A549 (cell line): ENCODE measurements around the gene GPR78. TPM values are rescaled to one million over a fixed set of nuclear protein-coding genes. Genes with fewer than 3 reads are reported as not detected.

Experiments used
- ATAC-seq, 2 experiments: fragments of 200-7000 bp in 1 of 2; fragments of >200 bp in 1 of 2; cut with Nextera tagmentation in 1 of 2; cut with Tn5 transposase in 1 of 2; 3 replicates each; pipeline versions ENCODE4 v1.8.0 to v1.9.1; 2018 to 2020; ENCODE audit warnings: mild to moderate bottlenecking in 1 of 2, moderate library complexity in 1 of 2
- CTCF ChIA-PET: fragments of 300-600 bp; sonication (Branson Sonifier 250); formaldehyde crosslinking; extraction: SDS; loops from one replicate; lab custom pipeline; 2021; ENCODE audit warnings: antibody characterized with exemption, inconsistent platforms; lab: Yijun Ruan, JAX
- POLR2A ChIA-PET: fragments of 350-600 bp; formaldehyde crosslinking; extraction: SDS; loops from one replicate; lab custom pipeline; 2021; ENCODE audit warnings: antibody characterized with exemption, inconsistent platforms; lab: Yijun Ruan, JAX
- DNase-seq, 2 experiments: peaks; one replicate each; pipeline versions ENCODE4 v3.0.0 to v3.0.0-alpha.2; 2011 to 2016; ENCODE audit warnings: low read depth in 1 of 2, low spot score in 1 of 2
- FAIRE-seq: peaks from 2 replicates; lab custom pipeline; 2011; peaks lifted over from hg19 to GRCh38; lab: Jason Lieb, UNC
- H3K27ac ChIP-seq, 2 experiments: fragments of >200 bp; sonication (Bioruptor Twin); formaldehyde crosslinking; 3 replicates each; pipeline ENCODE4 v1.5.1; 2016 to 2017
- H3K4me1 ChIP-seq: fragments of >200 bp; sonication (Bioruptor Twin); formaldehyde crosslinking; 3 replicates; pipeline ENCODE4 v1.6.1; 2016
- H3K4me2 ChIP-seq: fragments of >200 bp; sonication (Bioruptor Twin); formaldehyde crosslinking; 3 replicates; pipeline ENCODE4 v1.6.1; 2016
- H3K4me3 ChIP-seq: fragments of >200 bp; sonication (Bioruptor Twin); formaldehyde crosslinking; 3 replicates; pipeline ENCODE4 v1.5.1; 2016
- H3K9me3 ChIP-seq: fragments of >200 bp; sonication (Bioruptor Twin); formaldehyde crosslinking; 3 replicates; pipeline ENCODE4 v1.6.1; 2016
- BCL3 ChIP-seq: fragments of >200 bp; sonication (Bioruptor Twin); formaldehyde crosslinking; IDR thresholded peaks from 3 replicates; pipeline ENCODE4 v1.6.1; 2016
- CBX2 ChIP-seq: fragments of 200-600 bp; sonication (generic); IDR thresholded peaks from 2 replicates; pipeline ENCODE4 v1.6.1; 2016; ENCODE audit warnings: low read depth, mild to moderate bottlenecking, borderline replicate concordance
- CHD4 ChIP-seq: fragments of 200-600 bp; sonication (generic); IDR thresholded peaks from 2 replicates; pipeline ENCODE4 v1.6.1; 2016; ENCODE audit warnings: antibody characterized with exemption, mild to moderate bottlenecking, borderline replicate concordance
- EP300 ChIP-seq, 2 experiments: fragments of >200 bp; sonication (Bioruptor Twin); formaldehyde crosslinking; IDR thresholded peaks; 2 replicates in 1 of 2; 3 replicates in 1 of 2; pipeline ENCODE4 v1.6.1; 2016 to 2017
- ESRRA ChIP-seq: fragments of 150-350 bp; IDR thresholded peaks from 2 replicates; pipeline ENCODE4 v1.6.1; 2014; ENCODE audit warnings: mild to moderate bottlenecking, low read length, borderline replicate concordance
- FOSB ChIP-seq: fragments of 250-450 bp; sonication (Bioruptor Pico); IDR thresholded peaks from 2 replicates; pipeline ENCODE4 v1.5.0; 2020; ENCODE audit warnings: mild to moderate bottlenecking, moderate library complexity
- HDAC2 ChIP-seq: fragments of 200-600 bp; sonication (generic); IDR thresholded peaks from 2 replicates; pipeline ENCODE4 v1.6.1; 2016
- HES2 ChIP-seq: fragments of >200 bp; sonication (Bioruptor Twin); formaldehyde crosslinking; IDR thresholded peaks from 2 replicates; pipeline ENCODE4 v1.6.1; 2016
- HOXB5 ChIP-seq: fragments of 250-450 bp; sonication (Bioruptor Pico); IDR thresholded peaks from 2 replicates; pipeline ENCODE4 v1.5.0; 2020; ENCODE audit warnings: mild to moderate bottlenecking, moderate library complexity
- MAFK ChIP-seq: fragments of 450-650 bp; IDR thresholded peaks from 2 replicates; pipeline ENCODE4 v1.6.1; 2014; ENCODE audit not compliant: partially characterized antibody
- MAZ ChIP-seq: fragments of 150-350 bp; IDR thresholded peaks from 2 replicates; pipeline ENCODE4 v1.6.1; 2014; ENCODE audit warnings: antibody characterized with exemption, low read depth, low read length, borderline replicate concordance
- NFE2L2 ChIP-seq: fragments of 150-350 bp; conservative IDR thresholded peaks from 2 replicates; pipeline ENCODE4 v1.6.1; 2014; ENCODE audit warnings: low read length
- POLR2A ChIP-seq: IDR thresholded peaks from 2 replicates; pipeline ENCODE4 v1.6.1; 2012; ENCODE audit warnings: mild to moderate bottlenecking, low read length
- RAD21 ChIP-seq, 2 experiments: fragments of >200 bp in 1 of 2; sonication (Bioruptor Twin) in 1 of 2; formaldehyde crosslinking in 1 of 2; IDR thresholded peaks in 1 of 2; conservative IDR thresholded peaks in 1 of 2; 2 replicates in 1 of 2; 3 replicates in 1 of 2; pipeline ENCODE4 v1.6.1; 2012 to 2018; ENCODE audit warnings: inconsistent platforms in 1 of 2
- RFX5 ChIP-seq: fragments of 450-650 bp; IDR thresholded peaks from 2 replicates; pipeline ENCODE4 v1.7.1; 2014; ENCODE audit warnings: antibody characterized with exemption, mild to moderate bottlenecking, moderate library complexity
- SMC3 ChIP-seq: fragments of >200 bp; sonication (Bioruptor Twin); formaldehyde crosslinking; IDR thresholded peaks from 3 replicates; pipeline ENCODE4 v1.6.1; 2018; ENCODE audit warnings: inconsistent platforms
- TFCP2L1 ChIP-seq: fragments of 250-450 bp; sonication (Bioruptor Pico); IDR thresholded peaks from 2 replicates; pipeline ENCODE4 v1.5.0; 2021; ENCODE audit warnings: mild to moderate bottlenecking
- WGBS: methylation state at CpG from one replicate; pipeline ENCODE4 v1.1.6; 2017; ENCODE audit errors: missing lambda C conversion rate; 5-methylcytosine and 5-hydroxymethylcytosine counted together
- polyA plus RNA-seq, 4 experiments: library from polyadenylated mRNA; depleted of rRNA in 3 of 4; stranded (reverse); fragments of >200 nt; fragmentation: RNase III in 1 of 4; extraction: RNeasy Plus Mini Kit Qiagen cat#74134 plus additional on column Dnase treatment in 1 of 4; gene quantifications; 2 replicates in 3 of 4; 3 replicates in 1 of 4; pipeline ENCODE4 v1.2.3, GENCODE V29; 2011 to 2017
- TF ChIP-seq, protein P1 (sequence below): fragments of 200-600 bp; sonication (generic); IDR thresholded peaks from 2 replicates; pipeline ENCODE4 v1.6.1; 2016; ENCODE audit warnings: antibody characterized with exemption, mild to moderate bottlenecking, moderate library complexity
- TF ChIP-seq, protein P2 (sequence below): fragments of 450-650 bp; IDR thresholded peaks from 2 replicates; pipeline ENCODE4 v1.6.1; 2014; ENCODE audit warnings: antibody characterized with exemption

GPR78 gene
- polyA plus RNA-seq, 2 of the 4 experiments (the other 2 are of a cell fraction) = 0.09 TPM; not detected in 1

GRCh38 chr4:8600686-8601085 lies 20.5 kb downstream of the GPR78 start:
- no peaks in the 10 kb centered on the region for H3K9me3 ChIP-seq
- WGBS = no CpG with 5 or more reads among the region's 12 CpGs
- ATAC-seq = no peak
- POLR2A ChIA-PET = no interaction called here
- H3K4me3 ChIP-seq = no peak overlapping the region
- DNase-seq = no peak
- no peaks in the 10 kb centered on the region for H3K4me1 ChIP-seq
- TF ChIP-seq HOXB5 (CRISPR knock-in tag) (no peak), MAFK (no peak), EP300 (IDR thresholded peaks at IDR 0.05) (no peak), CBX2 (no peak), POLR2A (no peak), ESRRA (no peak), HES2 (no peak), RFX5 (no peak), CHD4 (no peak), TFCP2L1 (no peak), FOSB (no peak), BCL3 (no peak), SMC3 (no peak)
- TF ChIP-seq, protein P1, sequence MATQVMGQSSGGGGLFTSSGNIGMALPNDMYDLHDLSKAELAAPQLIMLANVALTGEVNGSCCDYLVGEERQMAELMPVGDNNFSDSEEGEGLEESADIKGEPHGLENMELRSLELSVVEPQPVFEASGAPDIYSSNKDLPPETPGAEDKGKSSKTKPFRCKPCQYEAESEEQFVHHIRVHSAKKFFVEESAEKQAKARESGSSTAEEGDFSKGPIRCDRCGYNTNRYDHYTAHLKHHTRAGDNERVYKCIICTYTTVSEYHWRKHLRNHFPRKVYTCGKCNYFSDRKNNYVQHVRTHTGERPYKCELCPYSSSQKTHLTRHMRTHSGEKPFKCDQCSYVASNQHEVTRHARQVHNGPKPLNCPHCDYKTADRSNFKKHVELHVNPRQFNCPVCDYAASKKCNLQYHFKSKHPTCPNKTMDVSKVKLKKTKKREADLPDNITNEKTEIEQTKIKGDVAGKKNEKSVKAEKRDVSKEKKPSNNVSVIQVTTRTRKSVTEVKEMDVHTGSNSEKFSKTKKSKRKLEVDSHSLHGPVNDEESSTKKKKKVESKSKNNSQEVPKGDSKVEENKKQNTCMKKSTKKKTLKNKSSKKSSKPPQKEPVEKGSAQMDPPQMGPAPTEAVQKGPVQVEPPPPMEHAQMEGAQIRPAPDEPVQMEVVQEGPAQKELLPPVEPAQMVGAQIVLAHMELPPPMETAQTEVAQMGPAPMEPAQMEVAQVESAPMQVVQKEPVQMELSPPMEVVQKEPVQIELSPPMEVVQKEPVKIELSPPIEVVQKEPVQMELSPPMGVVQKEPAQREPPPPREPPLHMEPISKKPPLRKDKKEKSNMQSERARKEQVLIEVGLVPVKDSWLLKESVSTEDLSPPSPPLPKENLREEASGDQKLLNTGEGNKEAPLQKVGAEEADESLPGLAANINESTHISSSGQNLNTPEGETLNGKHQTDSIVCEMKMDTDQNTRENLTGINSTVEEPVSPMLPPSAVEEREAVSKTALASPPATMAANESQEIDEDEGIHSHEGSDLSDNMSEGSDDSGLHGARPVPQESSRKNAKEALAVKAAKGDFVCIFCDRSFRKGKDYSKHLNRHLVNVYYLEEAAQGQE = no peak
- TF ChIP-seq, protein P2, sequence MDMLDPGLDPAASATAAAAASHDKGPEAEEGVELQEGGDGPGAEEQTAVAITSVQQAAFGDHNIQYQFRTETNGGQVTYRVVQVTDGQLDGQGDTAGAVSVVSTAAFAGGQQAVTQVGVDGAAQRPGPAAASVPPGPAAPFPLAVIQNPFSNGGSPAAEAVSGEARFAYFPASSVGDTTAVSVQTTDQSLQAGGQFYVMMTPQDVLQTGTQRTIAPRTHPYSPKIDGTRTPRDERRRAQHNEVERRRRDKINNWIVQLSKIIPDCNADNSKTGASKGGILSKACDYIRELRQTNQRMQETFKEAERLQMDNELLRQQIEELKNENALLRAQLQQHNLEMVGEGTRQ = no peak
- CTCF ChIA-PET = interaction anchor here (0.7 to 1.7 kb wide), 5 partner anchors 9 to 318 kb away, joined by 3 to 6 read pairs (median 4); no protein-coding TSS in a partner anchor
- no peak overlapping the region for H3K27ac ChIP-seq
- FAIRE-seq = no peak
- H3K4me2 ChIP-seq = no peak overlapping the region

- no peak for TF ChIP-seq NFE2L2
- no peak for TF ChIP-seq RAD21 (conservative IDR thresholded peaks at IDR 0.05 in 1 of 2, IDR thresholded peaks at IDR 0.05 in 1 of 2)
- TF ChIP-seq MAZ = no peak
- no peak for TF ChIP-seq TFCP2L1
- no peak for TF ChIP-seq CBX2
- no peak for TF ChIP-seq HOXB5 (CRISPR knock-in tag)
- Histone ChIP-seq H3K4me3 (no peak overlapping the region), H3K4me1 (no peaks in the 10 kb centered on the region), H3K27ac (no peak overlapping the region), H3K9me3 (no peaks in the 10 kb centered on the region), H3K4me2 (no peak overlapping the region)
- ChIA-PET POLR2A (no interaction called here), CTCF (interaction anchor here (0.7 to 1.7 kb wide), 5 partner anchors 9 to 317 kb away, joined by 3 to 6 read pairs (median 4); no protein-coding TSS in a partner anchor)
- WGBS = 77% methylated on average over 14 of the region's 23 CpGs
- ATAC-seq (no peak), DNase-seq (no peak), FAIRE-seq (no peak)
These were observed 20.9 kb downstream of the GPR78 start for GRCh38 chr4:8601086-8601485.

GRCh38 chr4:8601556-8601955 lies 21.4 kb downstream of the GPR78 start:
- ChIA-PET CTCF (interaction anchor here (1.3 to 1.7 kb wide), 2 partner anchors 16 to 133 kb away, joined by 4 to 6 read pairs; no protein-coding TSS in a partner anchor), POLR2A (no interaction called here)
- ATAC-seq = no peak
- Histone ChIP-seq H3K4me2 (no peak overlapping the region), H3K9me3 (no peaks in the 10 kb centered on the region), H3K4me3 (no peak overlapping the region), H3K4me1 (no peaks in the 10 kb centered on the region), H3K27ac (no peak overlapping the region)
- 54% methylated on average over 4 of the region's 10 CpGs for WGBS
- no peak for DNase-seq
- TF ChIP-seq HDAC2 = no peak
- no peak for FAIRE-seq
